ENCODE results near the gene LEKR1. TPM values are rescaled to one million over a fixed set of nuclear protein-coding genes. Genes with fewer than 3 reads are reported as not detected.
A peak's percentile ranks its signal among the peaks of the same experiment; 100 is the strongest.
"Not testable (repeated sequence)": the region's sequence is repeated elsewhere in the genome, so short reads cannot be mapped to it uniquely, and the experiment has no call there.

The LEKR1 gene
- not detected in 2 replicates for polyA plus RNA-seq (2014; cell fraction: cytosol; rRNA removed)
- polyA plus RNA-seq (2014; cell fraction: nucleus; rRNA removed), result not detected in 2 replicates

GRCh38 chr3:156826144-156826895 lies at the start of gene LEKR1:
Gene LEKR1 (plus strand): TSS chr3:156826353. CDS start chr3:156829330, 2,977 bp downstream.
- DNase-seq (ENCODE audit: low spot score), result peak; percentile 27

- no peak for DNase-seq (ENCODE audit: low spot score)
These were observed 49.3 kb upstream of the LEKR1 start for GRCh38 chr3:156776871-156777270.

GRCh38 chr3:156781310-156782230 lies 44.6 kb upstream of the LEKR1 start:
- DNase-seq (ENCODE audit: low spot score), result no peak

DNA sequence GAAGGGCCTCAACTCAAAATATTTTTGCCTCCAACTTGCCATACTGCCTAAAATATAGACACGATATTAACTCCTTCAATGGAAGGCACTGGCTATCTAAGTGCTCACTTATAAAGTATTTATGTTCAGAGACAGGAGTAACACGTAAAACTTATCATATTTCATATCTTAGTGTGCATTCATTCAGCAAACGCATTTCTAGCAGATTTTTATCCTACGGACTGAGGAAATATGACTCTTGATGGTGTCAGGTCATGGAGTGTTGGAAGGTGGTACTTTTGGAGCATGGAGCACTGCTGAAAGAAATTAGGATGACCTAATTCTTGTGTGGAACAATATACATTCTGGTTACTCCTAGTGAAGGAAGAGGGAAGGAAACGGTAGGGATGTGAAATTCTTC lies 43.8 kb upstream of the LEKR1 start:
- DNase-seq (ENCODE audit: low spot score), result no peak

- no peak for DNase-seq (ENCODE audit: low spot score)
These were observed 43.2 kb upstream of the LEKR1 start for GRCh38 chr3:156782921-156783320.

GRCh38 chr3:156787001-156787400 lies 39.2 kb upstream of the LEKR1 start:
- DNase-seq (ENCODE audit: low spot score), result no peak

GRCh38 chr3:156787926-156788663 lies 38.1 kb upstream of the LEKR1 start:
- DNase-seq (ENCODE audit: low spot score), result no peak

GRCh38 chr3:156788846-156789245 lies 37.3 kb upstream of the LEKR1 start:
- no peak for DNase-seq (ENCODE audit: low spot score)

GRCh38 chr3:156790156-156790555 lies 36.0 kb upstream of the LEKR1 start:
- DNase-seq (ENCODE audit: low spot score), result no peak

- no peak for DNase-seq (ENCODE audit: low spot score)
These were observed 34.0 kb upstream of the LEKR1 start for GRCh38 chr3:156792114-156792513.

- DNase-seq (ENCODE audit: low spot score), result no peak
These were observed 33.6 kb upstream of the LEKR1 start for GRCh38 chr3:156792536-156792935.

- no peak for DNase-seq (ENCODE audit: low spot score)
These were observed 33.2 kb upstream of the LEKR1 start for GRCh38 chr3:156792945-156793344.

GRCh38 chr3:156793400-156793799 lies 32.8 kb upstream of the LEKR1 start:
- DNase-seq (ENCODE audit: low spot score), result no peak

- DNase-seq (ENCODE audit: low spot score), result no peak
These were observed 32.3 kb upstream of the LEKR1 start for GRCh38 chr3:156793851-156794250.

GRCh38 chr3:156795890-156796481 lies 30.2 kb upstream of the LEKR1 start:
- DNase-seq (ENCODE audit: low spot score), result no peak

DNA sequence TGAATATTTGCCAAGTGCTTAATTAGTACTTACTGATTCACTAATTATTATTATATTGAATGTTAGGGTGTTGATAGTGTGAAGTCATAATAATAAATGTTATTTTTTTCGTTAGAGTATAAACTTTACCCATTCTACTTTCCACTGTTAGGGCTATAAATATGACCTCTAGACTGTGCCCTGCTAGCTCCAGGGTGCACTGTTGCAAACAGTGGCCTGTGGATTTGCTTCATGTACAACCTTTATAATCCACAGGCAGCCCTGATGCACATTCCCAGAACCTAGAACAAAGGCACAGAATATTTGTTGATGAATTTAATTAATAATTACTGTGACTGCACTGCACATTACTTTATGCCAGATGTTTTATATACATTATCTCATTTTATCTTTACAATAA lies 28.8 kb upstream of the LEKR1 start:
- no peak for DNase-seq (ENCODE audit: low spot score)

GRCh38 chr3:156800287-156800686 lies 25.9 kb upstream of the LEKR1 start:
- not testable (repeated sequence) for DNase-seq (ENCODE audit: low spot score)

- no peak for DNase-seq (ENCODE audit: low spot score)
These were observed 24.4 kb upstream of the LEKR1 start for GRCh38 chr3:156801746-156802145.

GRCh38 chr3:156802821-156803606 lies 23.1 kb upstream of the LEKR1 start:
- no peak for DNase-seq (ENCODE audit: low spot score)

DNA sequence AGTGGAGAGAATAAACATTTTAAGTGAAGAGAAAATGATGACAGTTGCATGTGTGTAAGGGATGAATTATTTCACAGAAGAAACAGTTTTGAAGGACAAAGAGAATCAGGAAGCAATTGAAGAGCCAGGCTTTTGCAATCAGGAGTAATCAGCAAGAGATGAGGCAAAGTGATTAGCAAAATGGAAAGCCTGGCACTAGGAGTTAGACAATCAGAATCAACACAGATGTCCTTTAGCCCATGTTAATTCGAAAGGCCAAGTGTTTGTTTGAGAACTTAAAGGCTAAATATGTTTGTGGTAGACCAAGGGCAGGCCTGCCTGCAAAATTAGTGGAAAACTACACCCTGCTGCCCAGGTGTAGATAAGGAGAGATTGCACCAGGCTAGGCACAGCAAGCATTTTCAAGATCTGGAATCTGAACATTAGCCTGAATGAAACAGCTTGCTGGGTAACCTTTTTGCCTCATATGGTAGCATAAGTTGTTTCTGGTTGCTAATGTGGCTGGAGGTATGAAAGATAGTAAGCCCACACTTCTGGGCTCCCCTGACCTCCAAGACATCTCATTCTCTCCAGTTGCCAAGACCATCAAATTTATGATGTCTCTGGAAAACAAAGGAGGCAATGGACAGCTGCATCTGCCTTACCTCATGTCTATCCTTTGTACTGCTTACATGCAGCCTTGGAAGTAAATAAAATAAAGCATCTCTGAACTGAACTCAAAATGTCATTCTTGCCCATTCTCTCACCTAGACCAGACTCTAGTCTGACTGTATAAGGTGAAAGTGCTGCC lies 22.0 kb upstream of the LEKR1 start:
- DNase-seq (ENCODE audit: low spot score), result no peak

Data from SK-N-DZ (cell line).